HCT116 (cell line): ENCODE results near the gene CHTF8. TPM values are rescaled to one million over a fixed set of nuclear protein-coding genes. Genes with fewer than 3 reads are reported as not detected.

Source experiments
- ATAC-seq: fragments of 200-7000 bp; cut with Tn5 transposase; 2 replicates; pipeline ENCODE4 v1.9.1; 2020; ENCODE audit warnings: mild to moderate bottlenecking, moderate library complexity
- BruUV-seq: library from RNA; stranded (reverse); fragments of 400-500 nt; replicated peaks from 2 replicates; lab custom pipeline; 2021; lab: Mats Ljungman, UMichigan
- CTCF ChIA-PET: fragments of 300-600 bp; sonication (Branson Sonifier 250); formaldehyde crosslinking; loops from one replicate; lab custom pipeline; 2021; ENCODE audit warnings: antibody characterized with exemption; lab: Charles Lee
- POLR2A ChIA-PET: fragments of 300-600, 350-600 bp; sonication (Branson Sonifier 250); formaldehyde crosslinking; loops from one replicate; lab custom pipeline; 2021; ENCODE audit warnings: antibody characterized with exemption; lab: Charles Lee
- RAD21 ChIA-PET, 2 experiments: fragments of 300-600 bp; sonication (Branson Sonifier 250); formaldehyde crosslinking; loops; one replicate each; lab custom pipeline; 2023; ENCODE audit warnings: low total read pairs in 2 of 2; ENCODE audit not compliant: uncharacterized antibody in 2 of 2, unreplicated experiment in 2 of 2, low non-redundant PET in 1 of 2; lab: Charles Lee
- DNase-seq: peaks from one replicate; pipeline ENCODE4 v3.0.0-alpha.2; 2010; ENCODE audit warnings: low read depth, low spot score
- H2AFZ ChIP-seq: fragments of 200-600 bp; shearing (Covaris generic), sonication (generic); 2 replicates; pipeline ENCODE4 v1.6.1; 2017; ENCODE audit warnings: low read depth, mixed run types, mixed read lengths, antibody characterized with exemption, low read length; ENCODE audit not compliant: poor library complexity, severe bottlenecking
- H3K27ac ChIP-seq: 2 replicates; pipeline ENCODE4 v1.5.1; 2012; ENCODE audit warnings: low read depth, low read length
- H3K27me3 ChIP-seq: fragments of 200-600 bp; sonication (generic); 2 replicates; pipeline ENCODE4 v1.6.1; 2016; ENCODE audit warnings: mixed run types, low read length, mixed read lengths; ENCODE audit not compliant: insufficient read depth
- H3K36me3 ChIP-seq, 2 experiments: fragments of 200-500 bp in 1 of 2; fragments of 200-600 bp in 1 of 2; sonication (Bioruptor generic) in 1 of 2; sonication (generic) in 1 of 2; 2 replicates each; pipeline versions ENCODE4 v1.5.1 to v1.6.1; 2014 to 2016; ENCODE audit warnings: low read length in 2 of 2, inconsistent platforms in 1 of 2, mixed read lengths in 1 of 2, mixed run types in 1 of 2; ENCODE audit not compliant: insufficient read depth in 2 of 2, control insufficient read depth in 1 of 2
- H3K4me1 ChIP-seq, 2 experiments: fragments of 200-600 bp in 1 of 2; sonication (generic) in 1 of 2; 2 replicates each; pipeline versions ENCODE4 v1.5.1 to v1.6.1; 2012 to 2017; ENCODE audit warnings: low read length in 2 of 2, inconsistent platforms in 1 of 2, mild to moderate bottlenecking in 1 of 2, mixed read lengths in 1 of 2, mixed run types in 1 of 2, moderate library complexity in 1 of 2; ENCODE audit not compliant: insufficient read depth in 2 of 2, control insufficient read depth in 1 of 2
- H3K4me2 ChIP-seq: fragments of 200-600 bp; sonication (generic); 2 replicates; pipeline ENCODE4 v1.6.1; 2017; ENCODE audit warnings: mixed run types, low read length, mixed read lengths
- H3K4me3 ChIP-seq, 2 experiments: fragments of 200-600 bp in 1 of 2; sonication (generic) in 1 of 2; replicated peaks in 1 of 2; 2 replicates each; pipeline ENCODE4 v1.5.1; 2011 to 2016; ENCODE audit warnings: low read length in 2 of 2, control low read depth in 1 of 2, low read depth in 1 of 2, mild to moderate bottlenecking in 1 of 2, mixed read lengths in 1 of 2, mixed run types in 1 of 2
- H3K79me2 ChIP-seq: fragments of 200-600 bp; sonication (generic); 2 replicates; pipeline ENCODE4 v1.6.1; 2017; ENCODE audit warnings: mild to moderate bottlenecking, mixed run types, low read length, moderate library complexity, mixed read lengths; ENCODE audit not compliant: insufficient read depth
- H3K9ac ChIP-seq: fragments of 200-600 bp; sonication (generic); 2 replicates; pipeline ENCODE4 v1.6.1; 2016; ENCODE audit warnings: low read length, mixed read lengths
- H3K9me2 ChIP-seq: fragments of 200-600 bp; sonication (generic), shearing (Covaris generic); 2 replicates; pipeline ENCODE4 v1.6.1; 2017; ENCODE audit warnings: mixed run types, mild to moderate bottlenecking, moderate library complexity; ENCODE audit not compliant: insufficient read depth
- H3K9me3 ChIP-seq, 2 experiments: fragments of 200-500 bp in 1 of 2; fragments of 200-600 bp in 1 of 2; sonication (Bioruptor generic) in 1 of 2; sonication (generic) in 1 of 2; 2 replicates each; pipeline ENCODE4 v1.6.1; 2014 to 2017; ENCODE audit warnings: low read length in 2 of 2, mixed read lengths in 2 of 2, inconsistent platforms in 1 of 2, low read depth in 1 of 2, mild to moderate bottlenecking in 1 of 2, mixed run types in 1 of 2, moderate library complexity in 1 of 2; ENCODE audit not compliant: control insufficient read depth in 1 of 2, insufficient read depth in 1 of 2
- H4K20me1 ChIP-seq: fragments of 200-600 bp; sonication (generic), shearing (Covaris generic); 2 replicates; pipeline ENCODE4 v1.6.1; 2017; ENCODE audit warnings: mixed run types, mild to moderate bottlenecking, moderate library complexity; ENCODE audit not compliant: insufficient read depth
- ATF3 ChIP-seq: IDR thresholded peaks from 2 replicates; pipeline ENCODE4 v1.6.1; 2012
- CBX3 ChIP-seq: IDR thresholded peaks from 2 replicates; pipeline ENCODE4 v1.6.1; 2012; ENCODE audit warnings: low read depth
- CEBPB ChIP-seq: IDR thresholded peaks from 2 replicates; pipeline ENCODE4 v1.6.1; 2012; ENCODE audit warnings: low read depth
- EGR1 ChIP-seq: IDR thresholded peaks from 2 replicates; pipeline ENCODE4 v1.6.1; 2012; ENCODE audit warnings: low read depth
- ELF1 ChIP-seq: IDR thresholded peaks from 2 replicates; pipeline ENCODE4 v1.6.1; 2012; ENCODE audit warnings: low read depth, borderline replicate concordance
- EZH2phosphoT487 ChIP-seq: fragments of 200-600 bp; IDR thresholded peaks from 2 replicates; pipeline ENCODE4 v1.6.1; 2018; ENCODE audit warnings: antibody characterized with exemption, borderline replicate concordance
- FOSL1 ChIP-seq: IDR thresholded peaks from 2 replicates; pipeline ENCODE4 v1.6.1; 2012; ENCODE audit warnings: low read depth
- POLR2A ChIP-seq: IDR thresholded peaks from 2 replicates; pipeline ENCODE4 v1.7.0; 2011; ENCODE audit warnings: borderline replicate concordance; ENCODE audit not compliant: insufficient read depth, insufficient read length; ENCODE audit errors: extremely low read depth
- POLR2AphosphoS5 ChIP-seq: IDR thresholded peaks from 2 replicates; pipeline ENCODE4 v1.6.1; 2011; ENCODE audit warnings: mild to moderate bottlenecking, low read depth, low read length, moderate library complexity
- RAD21 ChIP-seq: IDR thresholded peaks from 2 replicates; pipeline ENCODE4 v1.6.1; 2012; ENCODE audit warnings: low read depth, mild to moderate bottlenecking
- REST ChIP-seq: IDR thresholded peaks from 2 replicates; pipeline ENCODE4 v1.6.1; 2012; ENCODE audit warnings: low read depth
- SP1 ChIP-seq: IDR thresholded peaks from 2 replicates; pipeline ENCODE4 v1.6.1; 2012; ENCODE audit warnings: low read depth
- SRF ChIP-seq: IDR thresholded peaks from 2 replicates; pipeline ENCODE4 v1.6.1; 2012; ENCODE audit warnings: low read depth
- TCF7L2 ChIP-seq: IDR thresholded peaks from 2 replicates; pipeline ENCODE4 v1.7.0; 2011; ENCODE audit warnings: borderline replicate concordance, inconsistent platforms; ENCODE audit not compliant: insufficient read depth, insufficient read length; ENCODE audit errors: extremely low read depth
- ZBTB33 ChIP-seq: IDR thresholded peaks from 2 replicates; pipeline ENCODE4 v1.6.1; 2011; ENCODE audit warnings: mild to moderate bottlenecking, low read length, moderate library complexity; ENCODE audit not compliant: insufficient replicate concordance; ENCODE audit errors: extremely low read depth
- ZFX ChIP-seq: fragments of 450-650 bp; IDR thresholded peaks from 2 replicates; pipeline ENCODE4 v1.6.1; 2017
- ZNF274 ChIP-seq: fragments of 200-500 bp; sonication (Bioruptor generic); IDR thresholded peaks from 2 replicates; pipeline ENCODE4 v1.6.1; 2014; ENCODE audit warnings: mild to moderate bottlenecking, low read depth, low read length, inconsistent platforms
- intact Hi-C: fragments of 100-400 bp; cut with micrococcal nuclease; formaldehyde crosslinking; loops from 2 replicates; pipeline ENCODE4 v1.10.0; 2022
- total RNA-seq: library from RNA; stranded (reverse); gene quantifications from one replicate; pipeline ENCODE4 v1.2.1, GENCODE V29; 2021; ENCODE audit not compliant: unreplicated experiment
- TF ChIP-seq, protein P1 (sequence below): IDR thresholded peaks from 2 replicates; pipeline ENCODE4 v1.6.1; 2012
- TF ChIP-seq, protein P2 (sequence below), 3 experiments: fragments of 200-600 bp in 1 of 3; sonication (generic) in 1 of 3; IDR thresholded peaks in 2 of 3; conservative IDR thresholded peaks in 1 of 3; 2 replicates each; pipeline ENCODE4 v1.5.1; 2012 to 2017; ENCODE audit warnings: low read depth in 2 of 3, low read length in 2 of 3, antibody characterized with exemption in 1 of 3, borderline replicate concordance in 1 of 3, control low read depth in 1 of 3, mild to moderate bottlenecking in 1 of 3, mixed read lengths in 1 of 3, mixed run types in 1 of 3, moderate library complexity in 1 of 3; ENCODE audit not compliant: insufficient read depth in 1 of 3

Gene CHTF8
- total RNA-seq, 1 experiment from 2014 or later: 184 TPM

- ATAC-seq: no peak
- no TSS peak for BruUV-seq
- ChIA-PET POLR2A (interaction anchor here (1.0 kb wide), 1 partner anchor 10 kb away, joined by 4 read pairs; no protein-coding TSS in a partner anchor), CTCF (interaction anchor here (0.7 to 2.9 kb wide), 10 partner anchors 11 to 266 kb away, joined by 3 to 9 read pairs (median 3); no protein-coding TSS in a partner anchor), RAD21 (no interaction called here)
- peaks cover 20% of the 10 kb centered on the region; the same call in 1 of the 2 replicates for H4K20me1 ChIP-seq
- TF ChIP-seq TCF7L2: no peak
- TF ChIP-seq ELF1: no peak
- no peak for TF ChIP-seq POLR2A
- TF ChIP-seq ZBTB33: no peak
- TF ChIP-seq EGR1: no peak
- TF ChIP-seq ZFX: no peak
- TF ChIP-seq EZH2phosphoT487: no peak
- no peak for TF ChIP-seq CBX3
- no peak for TF ChIP-seq SRF
- no peak for TF ChIP-seq FOSL1
- TF ChIP-seq SP1: no peak
- no peak for TF ChIP-seq POLR2AphosphoS5
- no peak for TF ChIP-seq CEBPB
- no peak for TF ChIP-seq REST
- TF ChIP-seq, protein P1, sequence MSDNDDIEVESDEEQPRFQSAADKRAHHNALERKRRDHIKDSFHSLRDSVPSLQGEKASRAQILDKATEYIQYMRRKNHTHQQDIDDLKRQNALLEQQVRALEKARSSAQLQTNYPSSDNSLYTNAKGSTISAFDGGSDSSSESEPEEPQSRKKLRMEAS: no peak
- TF ChIP-seq ATF3: no peak
- TF ChIP-seq, protein P2, sequence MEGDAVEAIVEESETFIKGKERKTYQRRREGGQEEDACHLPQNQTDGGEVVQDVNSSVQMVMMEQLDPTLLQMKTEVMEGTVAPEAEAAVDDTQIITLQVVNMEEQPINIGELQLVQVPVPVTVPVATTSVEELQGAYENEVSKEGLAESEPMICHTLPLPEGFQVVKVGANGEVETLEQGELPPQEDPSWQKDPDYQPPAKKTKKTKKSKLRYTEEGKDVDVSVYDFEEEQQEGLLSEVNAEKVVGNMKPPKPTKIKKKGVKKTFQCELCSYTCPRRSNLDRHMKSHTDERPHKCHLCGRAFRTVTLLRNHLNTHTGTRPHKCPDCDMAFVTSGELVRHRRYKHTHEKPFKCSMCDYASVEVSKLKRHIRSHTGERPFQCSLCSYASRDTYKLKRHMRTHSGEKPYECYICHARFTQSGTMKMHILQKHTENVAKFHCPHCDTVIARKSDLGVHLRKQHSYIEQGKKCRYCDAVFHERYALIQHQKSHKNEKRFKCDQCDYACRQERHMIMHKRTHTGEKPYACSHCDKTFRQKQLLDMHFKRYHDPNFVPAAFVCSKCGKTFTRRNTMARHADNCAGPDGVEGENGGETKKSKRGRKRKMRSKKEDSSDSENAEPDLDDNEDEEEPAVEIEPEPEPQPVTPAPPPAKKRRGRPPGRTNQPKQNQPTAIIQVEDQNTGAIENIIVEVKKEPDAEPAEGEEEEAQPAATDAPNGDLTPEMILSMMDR (IDR thresholded peaks at IDR 0.05 in 2 of 3, conservative IDR thresholded peaks at IDR 0.05 in 1 of 3; ENCODE audit: borderline replicate concordance in 1 of 3, insufficient read depth in 1 of 3, low read depth in 2 of 3, low read length in 2 of 3): no peak
- no peak for TF ChIP-seq RAD21
- no peak for TF ChIP-seq ZNF274
- no peak overlapping the region for H3K9ac ChIP-seq
- no peak for DNase-seq
- no peaks in the 10 kb centered on the region for H3K27me3 ChIP-seq
- H3K4me1 ChIP-seq: peaks cover 0 to 33% of the 10 kb centered on the region in 2 experiments; a peak in 1 of 4 replicates
- H3K9me3 ChIP-seq: no peaks in the 10 kb centered on the region
- H3K36me3 ChIP-seq: peaks cover 52 to 92% of the 10 kb centered on the region in 2 experiments
- H3K27ac ChIP-seq: no peak overlapping the region
- H3K79me2 ChIP-seq: peaks cover 71% of the 10 kb centered on the region
- no peak overlapping the region for H2AFZ ChIP-seq
- intact Hi-C loops: no loop called here
- H3K4me3 ChIP-seq: no peak overlapping the region
- H3K9me2 ChIP-seq: no peaks in the 10 kb centered on the region
- no peak overlapping the region for H3K4me2 ChIP-seq
These were observed 19.2 kb downstream of the CHTF8 start for GRCh38 chr16:69113216-69113615.
